ENCODE data around the gene WWTR1. TPM values are rescaled to one million over a fixed set of nuclear protein-coding genes. Genes with fewer than 3 reads are reported as not detected.

WWTR1 gene
- total and polyA plus RNA-seq, 2 of the 8 experiments (the other 6 are each of a cell fraction or from before 2014, with no cell fraction given): 15.7 to 18.6 TPM

DNA sequence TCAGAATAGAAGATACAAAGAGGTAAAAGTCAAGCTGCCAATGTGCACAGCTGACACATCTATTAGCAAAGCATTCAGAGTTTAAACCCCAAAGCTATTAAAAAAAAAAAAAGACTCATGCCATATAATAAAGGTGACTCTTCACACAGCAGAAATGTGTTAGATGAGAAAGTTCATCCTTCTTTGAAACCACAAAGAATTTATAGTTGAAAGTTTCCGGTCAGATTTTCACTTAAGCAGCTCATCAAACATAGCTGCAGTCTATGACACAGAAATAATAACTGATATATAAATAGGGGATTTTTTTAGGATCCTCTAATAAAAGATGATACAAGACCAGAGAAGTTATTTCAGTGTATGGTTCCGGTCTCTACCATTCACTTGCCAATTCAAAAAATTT lies 76.6 kb downstream of the WWTR1 start (continued):
- no peak for TF ChIP-seq SUZ12 (IDR thresholded peaks at IDR 0.05; ENCODE audit: low read length)
- no peak for TF ChIP-seq TAF1 (IDR thresholded peaks at IDR 0.05; ENCODE audit: low read depth, low read length)
- no peak for TF ChIP-seq EGR1 (IDR thresholded peaks at IDR 0.05; ENCODE audit: borderline replicate concordance, low read depth, low read length)
- TF ChIP-seq TCF12 (IDR thresholded peaks at IDR 0.05; ENCODE audit: low read depth, low read length): no peak
